Measurements from ENCODE around the gene NKIRAS2. TPM values are rescaled to one million over a fixed set of nuclear protein-coding genes. Genes with fewer than 3 reads are reported as not detected.

NKIRAS2 gene
- 40.5 to 46.0 TPM (median 42.3 TPM) in 5 replicates for total RNA-seq (2022; extraction: Qiagen RNA extraction)

GRCh38 chr17:42019509-42020404 lies at the start of gene NKIRAS2:
NKIRAS2 (plus strand) TSS chr17:42020090; CDS start chr17:42021578, 1,488 bp downstream.

GRCh38 chr17:42016941-42017865 lies 2.7 kb upstream of the NKIRAS2 start, which contains the start of gene DNAJC7:
DNAJC7 (minus strand) TSS chr17:42017439; CDS start chr17:42017416, 23 bp downstream.

GRCh38 chr17:42050393-42051012 lies 30.6 kb downstream of the NKIRAS2 start, which contains the start of gene C17orf113:
C17orf113 (minus strand) TSS chr17:42050601; CDS start chr17:42043376, 7,225 bp downstream.

Other genes starting within 250 kb of the NKIRAS2 start
- 92.8 to 122 TPM (median 113 TPM) in 5 replicates for gene JUP, start 233.4 kb upstream of the NKIRAS2 start, total RNA-seq (2022; extraction: Qiagen RNA extraction)
- gene P3H4, start 208.1 kb upstream of the NKIRAS2 start, total RNA-seq (2022; extraction: Qiagen RNA extraction): 27.4 to 35.1 TPM (median 32.8 TPM) in 5 replicates
- gene FKBP10, start 207.1 kb upstream of the NKIRAS2 start, total RNA-seq (2022; extraction: Qiagen RNA extraction): 85.2 to 104 TPM (median 96.6 TPM) in 5 replicates
- 98.7 to 110 TPM (median 105 TPM) in 5 replicates for gene NT5C3B, start 183.9 kb upstream of the NKIRAS2 start, total RNA-seq (2022; extraction: Qiagen RNA extraction)
- gene KLHL10, start 182.3 kb upstream of the NKIRAS2 start, total RNA-seq (2022; extraction: Qiagen RNA extraction): 0.05 to 0.08 TPM in 2 of 5 replicates, not detected in the others
- 2.3 to 4.3 TPM (median 2.4 TPM) in 5 replicates for gene KLHL11, start 154.7 kb upstream of the NKIRAS2 start, total RNA-seq (2022; extraction: Qiagen RNA extraction)
- gene ACLY, start 101.1 kb upstream of the NKIRAS2 start, total RNA-seq (2022; extraction: Qiagen RNA extraction): 228 to 291 TPM (median 250 TPM) in 5 replicates
- 1.1 to 1.6 TPM (median 1.2 TPM) in 5 replicates for gene ODAD4, start 89.5 kb upstream of the NKIRAS2 start, total RNA-seq (2022; extraction: Qiagen RNA extraction)
- 57.4 to 67.0 TPM (median 66.7 TPM) in 5 replicates for gene CNP, start 53.3 kb upstream of the NKIRAS2 start, total RNA-seq (2022; extraction: Qiagen RNA extraction)
- 103 to 115 TPM (median 105 TPM) in 5 replicates for gene DNAJC7, start 2.7 kb upstream of the NKIRAS2 start, total RNA-seq (2022; extraction: Qiagen RNA extraction)
- 0.55 to 0.85 TPM (median 0.81 TPM) in 5 replicates for gene C17orf113, start 30.5 kb downstream of the NKIRAS2 start, total RNA-seq (2022; extraction: Qiagen RNA extraction)
- gene ZNF385C, start 78.4 kb downstream of the NKIRAS2 start, total RNA-seq (2022; extraction: Qiagen RNA extraction): 0.14 to 0.39 TPM (median 0.20 TPM) in 5 replicates
- gene DHX58, start 92.6 kb downstream of the NKIRAS2 start, total RNA-seq (2022; extraction: Qiagen RNA extraction): 0.37 to 0.79 TPM (median 0.39 TPM) in 5 replicates
- gene KAT2A, start 101.3 kb downstream of the NKIRAS2 start, total RNA-seq (2022; extraction: Qiagen RNA extraction): 33.4 to 48.5 TPM (median 43.3 TPM) in 5 replicates
- gene HSPB9, start 102.7 kb downstream of the NKIRAS2 start, total RNA-seq (2022; extraction: Qiagen RNA extraction): not detected in 5 replicates
- 231 to 267 TPM (median 261 TPM) in 5 replicates for gene RAB5C, start 134.9 kb downstream of the NKIRAS2 start, total RNA-seq (2022; extraction: Qiagen RNA extraction)
- 0.18 to 0.36 TPM (median 0.31 TPM) in 5 replicates for gene KCNH4, start 161.1 kb downstream of the NKIRAS2 start, total RNA-seq (2022; extraction: Qiagen RNA extraction)
- 0.20 TPM in 1 of 5 replicates, not detected in the others for gene HCRT, start 165.4 kb downstream of the NKIRAS2 start, total RNA-seq (2022; extraction: Qiagen RNA extraction)
- gene GHDC, start 174.4 kb downstream of the NKIRAS2 start, total RNA-seq (2022; extraction: Qiagen RNA extraction): 16.0 to 21.7 TPM (median 19.8 TPM) in 5 replicates

All from A549 treated with AZD2906 at 1 μM for 4 hours (cell line).